GM12801 (cell line): Measurements from ENCODE around the gene FAM78A.

Experiments
- CTCF ChIP-seq: IDR thresholded peaks from one replicate; pipeline ENCODE4 v1.5.1; 2011; ENCODE audit warnings: control low read depth; ENCODE audit not compliant: insufficient read length; ENCODE audit errors: extremely low read depth

Gene FAM78A

GRCh38 chr9:131292937-131293336 lies 16.6 kb upstream of the FAM78A start:
- TF ChIP-seq CTCF = no peak

- TF ChIP-seq CTCF = no peak
Measured at GRCh38 chr9:131291795-131292315, 15.5 kb upstream of the FAM78A start.

GRCh38 chr9:131290767-131291370 lies 14.6 kb upstream of the FAM78A start:
- TF ChIP-seq CTCF = no peak

GRCh38 chr9:131290036-131290766 lies 13.9 kb upstream of the FAM78A start:
- no peak for TF ChIP-seq CTCF

- no peak for TF ChIP-seq CTCF
Measured at GRCh38 chr9:131289301-131290035, 13.2 kb upstream of the FAM78A start, which contains the start of gene PLPP7. Gene PLPP7, plus strand, starts transcription at chr9:131289723. Its CDS starts 275 bp downstream, at chr9:131289998.

GRCh38 chr9:131288217-131288616 lies 11.9 kb upstream of the FAM78A start:
- TF ChIP-seq CTCF = no peak

GRCh38 chr9:131287359-131287758 lies 11.0 kb upstream of the FAM78A start:
- no peak for TF ChIP-seq CTCF
